GM19395 (cell line): ENCODE data around the gene EHF.
A peak's percentile ranks its signal among the peaks of the same experiment; 100 is the strongest.

ENCODE experiments used
- ATAC-seq: cut with Tn5 transposase; IDR thresholded peaks from one replicate; pipeline ENCODE4 v1.9.1; 2021; ENCODE audit warnings: mild to moderate bottlenecking, moderate library complexity; ENCODE audit not compliant: unreplicated experiment

EHF gene

GRCh38 chr11:34643311-34643710, 22.4 kb downstream of the EHF start:
- no peak for ATAC-seq

- no peak for ATAC-seq
Observed at GRCh38 chr11:34643846-34644245, 23.0 kb downstream of the EHF start.

GRCh38 chr11:34644669-34645406, 23.9 kb downstream of the EHF start:
- ATAC-seq: no peak

GRCh38 chr11:34646431-34646830, 25.5 kb downstream of the EHF start:
- ATAC-seq: no peak

- no peak for ATAC-seq
Observed at GRCh38 chr11:34647131-34647530, 26.2 kb downstream of the EHF start.

GRCh38 chr11:34647532-34647931, 26.6 kb downstream of the EHF start:
- no peak for ATAC-seq

GRCh38 chr11:34648036-34648435, 27.1 kb downstream of the EHF start:
- no peak for ATAC-seq

GRCh38 chr11:34649597-34649996, 28.7 kb downstream of the EHF start:
- no peak for ATAC-seq

- peak; percentile 94 for ATAC-seq
Observed at GRCh38 chr11:34650528-34650927, 29.6 kb downstream of the EHF start.

- no peak for ATAC-seq
Observed at GRCh38 chr11:34651551-34651950, 30.7 kb downstream of the EHF start.

- ATAC-seq: no peak
Observed at GRCh38 chr11:34652191-34652973, 31.5 kb downstream of the EHF start.

- ATAC-seq: no peak
Observed at GRCh38 chr11:34653031-34653430, 32.1 kb downstream of the EHF start.

GRCh38 chr11:34653851-34654482, 33.1 kb downstream of the EHF start:
- ATAC-seq: no peak

GRCh38 chr11:34654483-34655334, 33.8 kb downstream of the EHF start:
- ATAC-seq: no peak

GRCh38 chr11:34655335-34656008, 34.6 kb downstream of the EHF start:
- no peak for ATAC-seq

- ATAC-seq: no peak
Observed at GRCh38 chr11:34656062-34656720, 35.3 kb downstream of the EHF start.

- ATAC-seq: no peak
Observed at GRCh38 chr11:34658071-34659015, 37.5 kb downstream of the EHF start.

- no peak for ATAC-seq
Observed at GRCh38 chr11:34659096-34659733, 38.3 kb downstream of the EHF start.
